ENCODE results near the gene TBC1D12.
A peak's percentile ranks its signal among the peaks of the same experiment; 100 is the strongest.
"Not testable (repeated sequence)": the region's sequence is repeated elsewhere in the genome, so short reads cannot be mapped to it uniquely, and the experiment has no call there.

Gene TBC1D12

GRCh38 chr10:94533027-94533426 lies 130.7 kb downstream of the TBC1D12 start:
- no peaks in the 10 kb centered on the region for H3K9me3 ChIP-seq (ENCODE audit: severe bottlenecking)
- H3K36me3 ChIP-seq (ENCODE audit: low read depth), result peaks cover 13% of the 10 kb centered on the region; the same call in 1 of the 2 replicates
- no peak for DNase-seq (ENCODE audit: low spot score)
- TF ChIP-seq CTCF (IDR thresholded peaks at IDR 0.05; ENCODE audit: poor library complexity, severe bottlenecking), result no peak
- H3K4me3 ChIP-seq (ENCODE audit: severe bottlenecking), result no peak overlapping the region
- H3K4me1 ChIP-seq (ENCODE audit: insufficient read depth, poor library complexity, severe bottlenecking), result no peaks in the 10 kb centered on the region
- no peak overlapping the region for H3K27ac ChIP-seq (ENCODE audit: poor library complexity, severe bottlenecking)
- no peak for ATAC-seq (ENCODE audit: low read depth)
- no peaks in the 10 kb centered on the region for H3K27me3 ChIP-seq (ENCODE audit: insufficient read depth, poor library complexity, severe bottlenecking)

- not testable (repeated sequence) for DNase-seq (ENCODE audit: low spot score); H3K4me3 ChIP-seq (ENCODE audit: severe bottlenecking); H3K27me3 ChIP-seq (ENCODE audit: insufficient read depth, poor library complexity, severe bottlenecking); H3K4me1 ChIP-seq (ENCODE audit: insufficient read depth, poor library complexity, severe bottlenecking); H3K36me3 ChIP-seq (ENCODE audit: low read depth); H3K9me3 ChIP-seq (ENCODE audit: severe bottlenecking); H3K27ac ChIP-seq (ENCODE audit: poor library complexity, severe bottlenecking); ATAC-seq (ENCODE audit: low read depth)
Measured at GRCh38 chr10:94542282-94542681, 139.9 kb downstream of the TBC1D12 start.

- Histone ChIP-seq H3K4me1 (ENCODE audit: insufficient read depth, poor library complexity, severe bottlenecking) (peaks cover 12% of the 10 kb centered on the region), H3K9me3 (ENCODE audit: severe bottlenecking) (no peaks in the 10 kb centered on the region), H3K27me3 (ENCODE audit: insufficient read depth, poor library complexity, severe bottlenecking) (no peaks in the 10 kb centered on the region), H3K36me3 (ENCODE audit: low read depth) (peaks cover 39% of the 10 kb centered on the region), H3K4me3 (ENCODE audit: severe bottlenecking) (peak within 1 kb of the TSS; percentile 91), H3K27ac (ENCODE audit: poor library complexity, severe bottlenecking) (peak within 1 kb of the TSS; percentile 82)
- DNase-seq (ENCODE audit: low spot score), result peak; percentile 80
- no peak for TF ChIP-seq CTCF (IDR thresholded peaks at IDR 0.05; ENCODE audit: poor library complexity, severe bottlenecking)
- ATAC-seq (ENCODE audit: low read depth), result peak; percentile 80
Measured at GRCh38 chr10:94545391-94546048, 143.2 kb downstream of the TBC1D12 start, which contains the start of gene HELLS. TSS of gene HELLS (plus strand) at chr10:94545788. CDS start at chr10:94545922, 134 bp downstream.

GRCh38 chr10:94546049-94546900 lies 143.9 kb downstream of the TBC1D12 start:
- peaks cover 47% of the 10 kb centered on the region for H3K36me3 ChIP-seq (ENCODE audit: low read depth)
- ATAC-seq (ENCODE audit: low read depth) (peak; percentile 46), DNase-seq (ENCODE audit: low spot score) (no peak)
- H3K4me3 ChIP-seq (ENCODE audit: severe bottlenecking), result peak overlapping the region; percentile 91
- TF ChIP-seq CTCF (IDR thresholded peaks at IDR 0.05; ENCODE audit: poor library complexity, severe bottlenecking), result no peak
- H3K4me1 ChIP-seq (ENCODE audit: insufficient read depth, poor library complexity, severe bottlenecking), result peaks cover 12% of the 10 kb centered on the region
- H3K27me3 ChIP-seq (ENCODE audit: insufficient read depth, poor library complexity, severe bottlenecking), result no peaks in the 10 kb centered on the region
- H3K9me3 ChIP-seq (ENCODE audit: severe bottlenecking), result no peaks in the 10 kb centered on the region
- peak overlapping the region; percentile 82 for H3K27ac ChIP-seq (ENCODE audit: poor library complexity, severe bottlenecking)

GRCh38 chr10:94546901-94547185 lies 144.5 kb downstream of the TBC1D12 start:
- TF ChIP-seq CTCF (IDR thresholded peaks at IDR 0.05; ENCODE audit: poor library complexity, severe bottlenecking), result no peak
- peak overlapping the region; percentile 91 for H3K4me3 ChIP-seq (ENCODE audit: severe bottlenecking)
- peaks cover 12% of the 10 kb centered on the region for H3K4me1 ChIP-seq (ENCODE audit: insufficient read depth, poor library complexity, severe bottlenecking)
- no peaks in the 10 kb centered on the region for H3K9me3 ChIP-seq (ENCODE audit: severe bottlenecking)
- peaks cover 50% of the 10 kb centered on the region for H3K36me3 ChIP-seq (ENCODE audit: low read depth)
- DNase-seq (ENCODE audit: low spot score) (no peak), ATAC-seq (ENCODE audit: low read depth) (no peak)
- H3K27ac ChIP-seq (ENCODE audit: poor library complexity, severe bottlenecking), result peak overlapping the region; percentile 82
- H3K27me3 ChIP-seq (ENCODE audit: insufficient read depth, poor library complexity, severe bottlenecking), result no peaks in the 10 kb centered on the region

All from RWPE2 (cell line).